HG02938 (cell line): Measurements from ENCODE around the gene CXXC5.
A peak's percentile ranks its signal among the peaks of the same experiment; 100 is the strongest.
"Not testable (repeated sequence)": the region's sequence is repeated elsewhere in the genome, so short reads cannot be mapped to it uniquely, and the experiment has no call there.

ENCODE experiments used
- ATAC-seq: cut with Tn5 transposase; IDR thresholded peaks from one replicate; pipeline ENCODE4 v1.9.1; 2021; ENCODE audit warnings: mild to moderate bottlenecking, moderate library complexity; ENCODE audit not compliant: unreplicated experiment

The CXXC5 gene

GRCh38 chr5:139708877-139709581 lies 60.9 kb downstream of the CXXC5 start:
- no peak for ATAC-seq

- ATAC-seq, result no peak
Measured at GRCh38 chr5:139709582-139710318, 61.6 kb downstream of the CXXC5 start.

- peak; percentile 20 for ATAC-seq
Measured at GRCh38 chr5:139710319-139711066, 62.3 kb downstream of the CXXC5 start.

- ATAC-seq, result peak; percentile 48
Measured at GRCh38 chr5:139711067-139711905, 63.1 kb downstream of the CXXC5 start.

- ATAC-seq, result no peak
Measured at GRCh38 chr5:139711906-139712224, 63.7 kb downstream of the CXXC5 start.

GRCh38 chr5:139712412-139712811 lies 64.3 kb downstream of the CXXC5 start:
- ATAC-seq, result no peak

DNA sequence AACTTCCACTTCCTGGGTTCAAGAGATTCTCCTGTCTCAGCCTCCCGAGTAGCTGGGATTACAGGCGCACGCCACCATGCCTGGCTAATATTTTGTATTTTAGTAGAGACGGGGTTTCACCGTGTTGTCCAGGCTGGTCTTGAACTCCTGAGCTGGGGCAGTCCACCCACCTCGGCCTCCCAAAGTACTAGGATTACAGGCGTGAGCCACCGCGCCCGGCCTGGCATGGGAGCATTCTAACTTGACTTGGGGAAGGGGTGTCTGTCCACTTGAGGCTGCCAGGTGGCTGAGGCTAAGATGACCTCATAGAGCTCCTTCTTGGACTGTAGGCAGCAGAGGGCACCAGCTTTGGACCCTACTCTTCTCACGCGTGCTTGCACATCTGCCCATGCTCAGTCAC lies 65.7 kb downstream of the CXXC5 start:
- not testable (repeated sequence) for ATAC-seq

DNA sequence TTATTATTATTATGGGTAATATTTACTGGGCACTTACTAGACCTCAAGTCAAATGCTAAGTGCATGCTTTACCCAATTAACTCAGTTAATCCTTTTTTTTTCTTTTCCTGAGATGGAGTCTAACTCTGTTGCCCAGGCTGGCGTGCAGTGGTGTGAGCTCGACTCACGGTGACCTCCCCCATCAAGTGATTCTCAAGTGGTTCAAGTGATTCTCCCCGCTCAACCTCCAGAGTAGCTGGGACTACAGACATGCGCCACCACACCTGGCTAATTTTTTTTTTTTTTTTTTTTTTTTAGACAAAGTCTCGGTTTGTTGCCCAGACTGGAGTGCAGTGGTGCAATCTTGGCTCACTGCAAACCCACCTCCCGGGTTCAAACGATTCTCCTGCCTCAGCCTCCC lies 69.1 kb downstream of the CXXC5 start:
- ATAC-seq, result no peak

GRCh38 chr5:139718403-139718802 lies 70.3 kb downstream of the CXXC5 start:
- not testable (repeated sequence) for ATAC-seq

DNA sequence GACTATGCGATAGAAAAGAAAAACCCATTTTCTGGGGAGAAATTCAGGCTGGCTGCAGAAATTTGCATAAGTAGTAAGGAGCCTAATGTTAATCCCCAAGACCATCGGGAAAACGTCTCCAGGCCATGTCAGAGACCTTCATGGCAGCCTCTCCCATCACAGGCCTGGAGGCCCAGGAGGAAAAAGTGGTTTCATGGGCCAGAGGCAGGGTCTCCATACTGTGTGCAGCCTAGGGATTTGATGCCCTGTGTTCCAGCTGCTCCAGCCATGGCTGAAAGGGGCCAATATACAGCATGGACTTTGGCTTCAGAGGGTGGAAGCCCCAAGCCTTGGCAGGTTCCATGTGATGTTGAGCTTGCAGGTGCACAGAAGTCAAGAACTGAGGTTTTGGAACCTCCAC lies 71.8 kb downstream of the CXXC5 start:
- ATAC-seq, result not testable (repeated sequence)

DNA sequence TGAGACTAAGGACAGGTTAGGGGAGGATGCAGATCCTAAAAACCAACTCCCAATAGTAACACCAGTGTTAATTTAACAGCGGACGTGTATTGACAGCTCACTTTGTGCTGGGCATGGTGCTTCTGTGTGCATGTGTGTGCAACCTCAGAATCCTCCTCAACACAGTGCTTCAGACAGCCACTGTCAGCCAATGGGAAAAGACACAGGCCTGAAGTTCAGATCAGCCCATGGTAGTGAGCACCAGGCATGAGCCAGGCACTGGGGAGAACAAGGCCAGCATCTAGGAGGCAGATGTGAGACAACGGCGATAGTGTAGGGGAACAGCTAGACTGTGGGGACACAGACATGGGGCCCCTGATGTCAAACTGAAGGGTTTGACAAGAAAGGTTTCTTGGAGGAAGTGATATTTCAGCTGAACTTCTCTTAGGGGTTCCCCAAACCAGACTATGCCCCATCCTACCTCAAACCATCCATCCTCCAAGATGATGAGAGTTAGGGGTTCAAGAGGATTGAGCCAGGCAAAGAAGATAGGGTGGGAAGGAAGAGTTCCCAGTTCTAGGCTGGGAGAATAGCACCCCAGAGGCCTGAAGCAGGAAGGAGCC lies 75.9 kb downstream of the CXXC5 start:
- no peak for ATAC-seq

DNA sequence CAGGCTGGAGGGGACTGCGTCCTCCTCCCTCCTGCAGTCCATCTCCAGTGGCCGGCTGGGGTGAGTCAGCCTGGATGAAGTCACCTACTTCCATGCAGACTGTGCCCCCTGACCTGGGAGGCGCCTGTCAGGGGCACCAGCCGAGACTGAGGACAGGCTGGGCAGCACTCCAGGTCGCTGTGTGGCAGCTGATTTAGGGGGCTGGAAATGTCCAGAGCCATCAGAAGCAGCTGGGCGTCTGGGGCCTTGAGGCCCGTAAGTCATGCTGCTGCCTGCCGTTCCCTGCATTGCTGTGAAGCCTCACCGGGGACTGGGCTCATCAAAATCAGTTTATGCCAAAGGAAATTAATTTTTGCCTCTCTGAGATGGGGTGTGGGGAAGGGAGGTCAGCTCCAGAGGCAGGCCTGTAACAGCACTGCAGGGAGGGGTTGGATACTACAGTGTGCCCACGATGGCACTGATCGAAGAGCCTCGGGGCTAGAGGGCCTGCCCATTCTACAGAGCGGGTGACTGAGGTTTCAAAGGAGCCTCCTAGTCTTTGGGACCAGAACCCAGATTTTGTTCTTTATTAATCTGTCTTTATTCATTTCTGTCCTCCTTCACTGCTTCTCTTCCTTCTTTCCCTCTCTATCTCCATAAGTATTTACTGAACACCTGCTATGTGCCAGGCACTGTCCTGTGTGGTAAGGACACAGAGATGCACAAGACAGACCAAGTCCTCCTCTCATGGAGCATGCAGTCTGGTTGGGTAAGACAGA lies 77.1 kb downstream of the CXXC5 start:
- no peak for ATAC-seq

GRCh38 chr5:139726248-139726647 lies 78.1 kb downstream of the CXXC5 start:
- no peak for ATAC-seq

DNA sequence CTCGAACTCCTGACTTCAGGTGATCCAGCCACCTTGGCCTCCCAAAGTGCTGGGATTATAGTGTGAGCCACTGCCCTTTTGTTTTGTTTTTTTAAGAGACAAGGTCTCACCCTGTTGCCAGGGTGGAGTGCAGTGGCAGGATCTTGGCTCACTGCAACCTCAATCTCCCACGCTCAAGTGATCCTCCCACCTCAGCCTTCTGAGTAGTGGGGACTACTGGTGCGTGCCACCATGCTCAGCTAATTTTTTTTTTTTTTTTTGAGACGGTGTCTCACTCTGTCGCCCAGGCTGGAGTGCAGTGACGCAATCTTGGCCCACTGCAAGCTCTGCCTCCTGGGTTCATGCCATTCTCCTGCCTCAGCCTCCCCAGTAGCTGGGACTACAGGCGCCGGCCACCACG lies 79.5 kb downstream of the CXXC5 start:
- ATAC-seq, result not testable (repeated sequence)

- no peak for ATAC-seq
Measured at GRCh38 chr5:139731281-139731680, 83.1 kb downstream of the CXXC5 start.

GRCh38 chr5:139732019-139732418 lies 83.9 kb downstream of the CXXC5 start:
- ATAC-seq, result no peak

- no peak for ATAC-seq
Measured at GRCh38 chr5:139733010-139733688, 85.0 kb downstream of the CXXC5 start.
